HepG2 (cell line): ENCODE data around the gene HEMK1. TPM values are rescaled to one million over a fixed set of nuclear protein-coding genes. Genes with fewer than 3 reads are reported as not detected.
A peak's percentile ranks its signal among the peaks of the same experiment; 100 is the strongest.

Experiments used
- AFF4 ChIP-seq: sonication (generic); formaldehyde crosslinking; IDR thresholded peaks from 2 replicates; pipeline ENCODE4 v1.4.0; 2020; ENCODE audit warnings: missing genetic modification reagents
- AGO1 ChIP-seq: fragments of 200-400 bp; formaldehyde crosslinking; IDR thresholded peaks from 2 replicates; pipeline ENCODE4 v1.6.1; 2017; ENCODE audit warnings: mild to moderate bottlenecking, low read depth, low read length, moderate library complexity; ENCODE audit not compliant: poor library complexity, severe bottlenecking
- ATF3 ChIP-seq: sonication (generic); formaldehyde crosslinking; IDR thresholded peaks from 2 replicates; pipeline ENCODE4 v1.4.0; 2020; ENCODE audit warnings: missing genetic modification reagents
- DBP ChIP-seq: sonication (generic); formaldehyde crosslinking; IDR thresholded peaks from 2 replicates; pipeline ENCODE4 v1.4.0; 2020; ENCODE audit warnings: missing genetic modification reagents; ENCODE audit errors: not compliant biosample characterization
- E2F5 ChIP-seq: sonication (generic); formaldehyde crosslinking; conservative IDR thresholded peaks from 2 replicates; pipeline ENCODE4 v1.4.0; 2020; ENCODE audit warnings: missing genetic modification reagents
- FOXO1 ChIP-seq: sonication (generic); formaldehyde crosslinking; IDR thresholded peaks from 2 replicates; pipeline ENCODE4 v1.4.0; 2020; ENCODE audit warnings: missing genetic modification reagents
- HNF1B ChIP-seq: sonication (generic); formaldehyde crosslinking; IDR thresholded peaks from 2 replicates; pipeline ENCODE4 v1.5.1; 2020; ENCODE audit warnings: mild to moderate bottlenecking, moderate library complexity, missing genetic modification reagents
- MED1 ChIP-seq: sonication (generic); formaldehyde crosslinking; IDR thresholded peaks from 2 replicates; pipeline ENCODE4 v1.4.0; 2020; ENCODE audit warnings: missing genetic modification reagents
- NFE2L1 ChIP-seq: sonication (generic); formaldehyde crosslinking; IDR thresholded peaks from 2 replicates; pipeline ENCODE4 v1.4.0; 2020; ENCODE audit warnings: missing genetic modification reagents, mild to moderate bottlenecking, borderline replicate concordance
- PBX2 ChIP-seq: IDR thresholded peaks from 2 replicates; pipeline ENCODE4 v1.6.1; 2016; ENCODE audit warnings: control low read depth
- SIN3A ChIP-seq: IDR thresholded peaks from 2 replicates; pipeline ENCODE4 v1.6.1; 2011; ENCODE audit warnings: low read depth, mild to moderate bottlenecking, control low read depth, low read length, borderline replicate concordance
- SMC3 ChIP-seq: IDR thresholded peaks from 2 replicates; pipeline ENCODE4 v1.6.1; 2011; ENCODE audit warnings: low read length, improper control_type of control experiment
- TCF7 ChIP-seq: sonication (generic); IDR thresholded peaks from 2 replicates; pipeline ENCODE4 v1.6.1; 2016; ENCODE audit warnings: antibody characterized with exemption, low read depth
- ZNF263 ChIP-seq: sonication (generic); formaldehyde crosslinking; IDR thresholded peaks from 2 replicates; pipeline ENCODE4 v1.4.0; 2020; ENCODE audit warnings: missing genetic modification reagents
- ZNF30 ChIP-seq: sonication (generic); formaldehyde crosslinking; IDR thresholded peaks from 2 replicates; pipeline ENCODE4 v1.5.0; 2020; ENCODE audit warnings: mild to moderate bottlenecking, missing genetic modification reagents
- ZNF468 ChIP-seq: sonication (generic); formaldehyde crosslinking; IDR thresholded peaks from 2 replicates; pipeline ENCODE4 v1.8.0; 2022; ENCODE audit warnings: mild to moderate bottlenecking, moderate library complexity, missing genetic modification reagents
- ZNF598 ChIP-seq: sonication (generic); formaldehyde crosslinking; IDR thresholded peaks from 2 replicates; pipeline ENCODE4 v1.5.1; 2020; ENCODE audit warnings: mild to moderate bottlenecking, missing genetic modification reagents, borderline replicate concordance
- ZNF660 ChIP-seq: sonication (generic); formaldehyde crosslinking; IDR thresholded peaks from 2 replicates; pipeline ENCODE4 v1.5.1; 2020; ENCODE audit warnings: mild to moderate bottlenecking, low read depth, missing genetic modification reagents, borderline replicate concordance
- ZNF780A ChIP-seq: sonication (generic); formaldehyde crosslinking; IDR thresholded peaks from 2 replicates; pipeline ENCODE4 v1.8.0; 2022; ENCODE audit warnings: mild to moderate bottlenecking, missing genetic modification reagents, moderate library complexity
- ZNF841 ChIP-seq: sonication (generic); formaldehyde crosslinking; IDR thresholded peaks from 2 replicates; pipeline ENCODE4 v1.8.1; 2023; ENCODE audit warnings: missing genetic modification reagents, borderline replicate concordance
- ZSCAN20 ChIP-seq: sonication (generic); formaldehyde crosslinking; IDR thresholded peaks from 2 replicates; pipeline ENCODE4 v1.4.0; 2020; ENCODE audit warnings: missing genetic modification reagents, mild to moderate bottlenecking, borderline replicate concordance
- polyA plus RNA-seq, 8 experiments: library from polyadenylated mRNA; depleted of rRNA in 3 of 8; stranded (reverse) in 7 of 8; unstranded in 1 of 8; fragments of >200 nt; fragmentation: Illumina TruSeq in 4 of 8; extraction: Trizol in 4 of 8; gene quantifications; 2 replicates each; pipeline versions ENCODE4 v1.2.1 to v1.2.3, GENCODE V29; 2011 to 2016; ENCODE audit warnings: low read depth in 4 of 8, missing spikeins in 1 of 8, mixed read lengths in 1 of 8; ENCODE audit not compliant: insufficient read depth in 1 of 8
- total RNA-seq, 5 experiments: library from RNA; depleted of rRNA; stranded (reverse); fragments of >200 nt; fragmentation: Illumina TruSeq; extraction: Trizol; gene quantifications; 2 replicates each; pipeline ENCODE4 v1.2.3, GENCODE V29; 2016; ENCODE audit warnings: low read depth in 1 of 5

The HEMK1 gene
- total and polyA plus RNA-seq, 2 of the 13 experiments (the other 11 are each of a cell fraction or from before 2014, with no cell fraction given): 9.8 to 12.6 TPM

- TF ChIP-seq ZNF660 (CRISPR knock-in tag) (no peak), DBP (CRISPR knock-in tag) (no peak), AGO1 (peak; percentile 81), ZNF780A (CRISPR knock-in tag) (no peak; the same call in 1 of the 2 replicates), ZNF263 (no peak), HNF1B (CRISPR knock-in tag) (peak; percentile 91), NFE2L1 (CRISPR knock-in tag) (peak; percentile 9; the same call in 1 of the 2 replicates), ZNF598 (CRISPR knock-in tag) (peak; percentile 24; the same call in 1 of the 2 replicates), ZSCAN20 (CRISPR knock-in tag) (no peak), SMC3 (no peak), AFF4 (no peak), SIN3A (no peak), E2F5 (no peak), ATF3 (0 out of 2 replicates have a peak, but pooled peaks have one; percentile 47), MED1 (CRISPR knock-in tag) (peak; percentile 65; the same call in 1 of the 2 replicates), ZNF841 (no peak), ZNF468 (CRISPR knock-in tag) (no peak), PBX2 (no peak), FOXO1 (no peak), TCF7 (no peak), ZNF30 (CRISPR knock-in tag) (no peak)
These were observed at the start of gene HEMK1 (continued) for GRCh38 chr3:50568947-50569749.
